Measurements from ENCODE around the gene LRRC1. TPM values are rescaled to one million over a fixed set of nuclear protein-coding genes. Genes with fewer than 3 reads are reported as not detected.

LRRC1 gene
- total and polyA plus RNA-seq, 2 donors (not counting 3 experiments of a cell fraction or from before 2014, with no cell fraction given) = 5.6 to 11.7 TPM

- Histone ChIP-seq H3K27ac (ENCODE audit: insufficient read depth, low read depth, low read length) (no peak overlapping the region), H2AFZ (ENCODE audit: low read depth, low read length) (no peak overlapping the region), H3K4me1 (ENCODE audit: control insufficient read depth, extremely low read depth, insufficient read depth, low read length) (no peaks in the 10 kb centered on the region), H3K4me2 (ENCODE audit: insufficient read depth, low read length) (no peak overlapping the region), H3K4me3 (replicated peaks in 1 of 3; ENCODE audit: insufficient read depth in 1 of 3, low read depth in 1 of 3, low read length in 3 of 3) (no peak overlapping the region), H3K27me3 (ENCODE audit: control insufficient read depth in 2 of 2, insufficient read depth in 2 of 2, low read length in 2 of 2) (no peaks in the 10 kb centered on the region), H3K9ac (replicated peaks; ENCODE audit: extremely low read depth, insufficient read depth, low read length) (no peak overlapping the region), H3K9me3 (replicated peaks; ENCODE audit: control insufficient read depth, insufficient read depth, low read length) (no peaks in the 10 kb centered on the region), H3K36me3 (ENCODE audit: control insufficient read depth in 2 of 2, extremely low read depth in 1 of 2, insufficient read depth in 2 of 2, low read length in 2 of 2) (peaks cover 0 to 8% of the 10 kb centered on the region in 2 experiments), H3K79me2 (ENCODE audit: control insufficient read depth, insufficient read depth, low read length) (no peaks in the 10 kb centered on the region), H3K9me1 (replicated peaks; ENCODE audit: control insufficient read depth, extremely low read depth, insufficient read depth, low read length) (no peaks in the 10 kb centered on the region), H4K20me1 (replicated peaks; ENCODE audit: control insufficient read depth, extremely low read depth, insufficient read depth, low read length) (no peaks in the 10 kb centered on the region)
- FAIRE-seq (no peak), DNase-seq (ENCODE audit: low read depth, low spot score) (no peak)
- CTCF ChIA-PET = interaction anchor here (1.4 to 1.6 kb wide), 2 partner anchors 38 to 198 kb away, joined by 4 read pairs; no protein-coding TSS in a partner anchor
- TF ChIP-seq CTCF (IDR thresholded peaks at IDR 0.05; ENCODE audit: extremely low read depth in 1 of 2, insufficient read depth in 1 of 2, low read depth in 1 of 2, low read length in 2 of 2) (no peak), FOS (IDR thresholded peaks at IDR 0.05; ENCODE audit: borderline replicate concordance, insufficient read depth, low read length) (no peak), POLR2A (IDR thresholded peaks at IDR 0.05; ENCODE audit: low read depth, low read length) (no peak), POLR2AphosphoS5 (IDR thresholded peaks at IDR 0.05; ENCODE audit: insufficient read depth, low read depth, low read length) (no peak), EZH2 (IDR thresholded peaks at IDR 0.05; ENCODE audit: borderline replicate concordance, low read depth, low read length, severe bottlenecking) (no peak), MYC (IDR thresholded peaks at IDR 0.05; ENCODE audit: low read depth, low read length) (no peak), JUN (IDR thresholded peaks at IDR 0.05; ENCODE audit: borderline replicate concordance, insufficient read depth, insufficient read length, low read depth) (no peak), MAX (IDR thresholded peaks at IDR 0.05; ENCODE audit: insufficient read depth, insufficient read length) (no peak), GATA2 (IDR thresholded peaks at IDR 0.05; ENCODE audit: insufficient read depth, insufficient read length, low read depth, low read length) (no peak)
- intact Hi-C loops (cut with micrococcal nuclease) = no loop called here
- POLR2A ChIA-PET = no interaction called here
- BruUV-seq (replicated peaks) = no TSS peak
- dilution Hi-C loops (cut with MboI; ENCODE audit: extremely low pct_ligation_motif_present, low sequenced_read_pairs) = no loop called here
Observed at GRCh38 chr6:53917464-53917842, 122.6 kb downstream of the LRRC1 start.
